Pancreas (tissue), 10 donors: ENCODE results near the gene PRELID2. TPM values are rescaled to one million over a fixed set of nuclear protein-coding genes. Genes with fewer than 3 reads are reported as not detected.
A peak's percentile ranks its signal among the peaks of the same experiment; 100 is the strongest.

ENCODE experiments used
- ATAC-seq, 4 donors: fragments of 200-7000 bp; cut with Tn5 transposase; one replicate each; pipeline versions ENCODE4 v1.8.0 to v1.9.1; 2020; ENCODE audit warnings: mild to moderate bottlenecking in 4 of 4, moderate library complexity in 4 of 4
- DNase-seq, 6 donors: peaks; one replicate each; pipeline ENCODE4 v3.0.0-alpha.2; 2020
- FAIRE-seq: peaks from 2 replicates; lab custom pipeline; 2012; peaks lifted over from hg19 to GRCh38; lab: Jason Lieb, UNC
- H3K27ac ChIP-seq, 4 donors: fragments of 200-600 bp; sonication (generic); 1 replicate in 3 of 4; 2 replicates in 1 of 4; pipeline versions ENCODE4 v1.5.0 to v1.8.0; 2020
- H3K27me3 ChIP-seq, 4 donors: fragments of 200-600 bp; one replicate each; pipeline ENCODE4 v1.8.0; 2021
- H3K36me3 ChIP-seq, 3 donors: fragments of 200-600 bp; sonication (generic) in 1 of 3; one replicate each; pipeline versions ENCODE4 v1.5.0 to v1.8.0; 2020 to 2021
- H3K4me1 ChIP-seq, 3 donors: fragments of 200-600 bp; one replicate each; pipeline ENCODE4 v1.8.0; 2021
- H3K4me3 ChIP-seq, 4 donors: fragments of 200-600 bp; sonication (generic) in 2 of 4; one replicate each; pipeline versions ENCODE4 v1.5.0 to v1.8.0; 2020 to 2021
- H3K9me3 ChIP-seq, 4 donors: fragments of 200-600 bp; one replicate each; pipeline ENCODE4 v1.8.0; 2021
- CTCF ChIP-seq, 4 donors: fragments of 200-600 bp; sonication (generic) in 3 of 4; IDR thresholded peaks; one replicate each; pipeline versions ENCODE4 v1.5.0 to v1.8.0; 2021; ENCODE audit warnings: antibody characterized with exemption in 4 of 4
- WGBS, 2 donors: extraction: QIAGEN DNeasy Blood & Tissue Kit; methylation state at CpG; one replicate each; pipeline ENCODE4 v1.1.7; 2013; 5-methylcytosine and 5-hydroxymethylcytosine counted together
- intact Hi-C, 3 donors: fragments of 100-400 bp; cut with DNase I; formaldehyde crosslinking; loops; one replicate each; pipeline versions ENCODE4 v1.11.1 to v1.14.2; 2022
- polyA plus RNA-seq, 2 donors: library from polyadenylated mRNA; stranded (reverse); fragments of 200-250 nt; gene quantifications; one replicate each; pipeline ENCODE4 v1.2.3, GENCODE V29; 2013
- total RNA-seq, 6 donors: library from RNA; stranded (reverse); fragmentation: NEBNext Ultra II Directional in 4 of 6; extraction: Animal tissue kit (Norgen Biotek cat#: 25700) in 4 of 6; gene quantifications; one replicate each; pipeline versions ENCODE4 v1.2.1 to v1.2.4, GENCODE V29; 2021 to 2023
- donor health status: healthy with polysubstance abuse.
- donor health status: DM: no; HTN: no; CAD: no; lungs with moderate emphysema.
- donor health status: DM: no; HTN: no; CAD: no.
- donor health status: control.
- donor health status: control.
- donor health status: Bipolar disorder and iron deficiency.
- donor health status: DM: yes; HTN: yes; CAD: no.
- donor health status: DM: no; HTN: no; CAD: no.
- donor health status: DM: no; HTN: no; CAD: no.
- donor health status: DM: yes; HTN: yes; CAD: no.

Gene PRELID2
- total and polyA plus RNA-seq, 8 donors: 4.0 to 15.2 (median 10.0) TPM

- TF ChIP-seq CTCF (IDR thresholded peaks at IDR 0.05): no peak
- Histone ChIP-seq H3K27ac (peak overlapping the region; percentile 70 to 89 (median 82)), H3K27me3 (no peaks in the 10 kb centered on the region), H3K9me3 (no peaks in the 10 kb centered on the region), H3K36me3 (no peaks in the 10 kb centered on the region), H3K4me1 (peaks cover 4 to 16% (median 6%) of the 10 kb centered on the region in 3 donors), H3K4me3 (peak overlapping the region; percentile 41 to 85 (median 68))
- ATAC-seq: peak in 3 of 4 donors; percentile 2 to 13 (median 9)
- FAIRE-seq: no peak
- DNase-seq: no peak
- 38 to 54% methylated on average over 18 of the region's 18 CpGs for WGBS, 2 donors
- intact Hi-C loops: no loop called here
These were observed 702 bp upstream of the PRELID2 start for GRCh38 chr5:145835848-145836239.

GRCh38 chr5:145834554-145834916, 607 bp downstream of the PRELID2 start:
- intact Hi-C loops: no loop called here
- no peaks in the 10 kb centered on the region for H3K36me3 ChIP-seq
- DNase-seq (peak in 1 of 6 donors; percentile 19), FAIRE-seq (no peak), ATAC-seq (peak in 2 of 4 donors; percentile 1 to 3)
- peaks cover 5 to 29% (median 17%) of the 10 kb centered on the region in 3 donors for H3K4me1 ChIP-seq
- no peaks in the 10 kb centered on the region for H3K9me3 ChIP-seq
- peak overlapping the region; percentile 70 to 89 (median 82) for H3K27ac ChIP-seq
- peak overlapping the region; percentile 41 to 85 (median 68) for H3K4me3 ChIP-seq
- H3K27me3 ChIP-seq: no peaks in the 10 kb centered on the region
- no peak for TF ChIP-seq CTCF (IDR thresholded peaks at IDR 0.05)
- WGBS, 2 donors: 11% methylated on average over 10 of the region's 10 CpGs

GRCh38 chr5:145833631-145834200, 1.4 kb downstream of the PRELID2 start:
- no peak overlapping the region for H3K27ac ChIP-seq
- 39 to 43% methylated on average over 10 of the region's 10 CpGs for WGBS, 2 donors
- H3K4me3 ChIP-seq: peak overlapping the region in 2 of 4 donors; percentile 65 to 71

GRCh38 chr5:145830594-145830993, 4.5 kb downstream of the PRELID2 start:
- WGBS, 2 donors: 28 to 29% methylated on average over 1 of the region's 1 CpG
- no peak for ATAC-seq
- no peak overlapping the region for H3K4me3 ChIP-seq
- intact Hi-C loops: no loop called here
- H3K36me3 ChIP-seq: no peaks in the 10 kb centered on the region
- FAIRE-seq: no peak
- H3K9me3 ChIP-seq: no peaks in the 10 kb centered on the region
- H3K27me3 ChIP-seq: no peaks in the 10 kb centered on the region
- peaks cover 10 to 38% (median 14%) of the 10 kb centered on the region in 3 donors for H3K4me1 ChIP-seq
- TF ChIP-seq CTCF (IDR thresholded peaks at IDR 0.05): no peak
- H3K27ac ChIP-seq: no peak overlapping the region
- DNase-seq: no peak

More at GRCh38 chr5:145833631-145834200, 1.4 kb downstream of the PRELID2 start:
- no peaks in the 10 kb centered on the region for H3K9me3 ChIP-seq
- ATAC-seq (no peak), DNase-seq (no peak), FAIRE-seq (no peak)
- H3K27me3 ChIP-seq: no peaks in the 10 kb centered on the region
- peaks cover 10 to 32% (median 19%) of the 10 kb centered on the region in 3 donors for H3K4me1 ChIP-seq
- no peak for TF ChIP-seq CTCF (IDR thresholded peaks at IDR 0.05)
- no peaks in the 10 kb centered on the region for H3K36me3 ChIP-seq
- intact Hi-C loops: no loop called here

GRCh38 chr5:145829708-145830361, 5.3 kb downstream of the PRELID2 start:
- H3K4me1 ChIP-seq: peaks cover 10 to 41% (median 14%) of the 10 kb centered on the region in 3 donors
- DNase-seq: peak in 3 of 6 donors; percentile 49 to 58 (median 53)
- no peaks in the 10 kb centered on the region for H3K36me3 ChIP-seq
- intact Hi-C loops: loop anchor here in 1 of 3 donors (5.0 kb wide), 1 partner anchor 148 kb away; no protein-coding TSS in a partner anchor
- H3K27ac ChIP-seq: peak overlapping the region in 1 of 4 donors; percentile 15
- TF ChIP-seq CTCF (IDR thresholded peaks at IDR 0.05): no peak
- H3K4me3 ChIP-seq: no peak overlapping the region
- FAIRE-seq: no peak
- H3K9me3 ChIP-seq: no peaks in the 10 kb centered on the region
- H3K27me3 ChIP-seq: no peaks in the 10 kb centered on the region
- ATAC-seq: peak; percentile 66 to 78 (median 76)
